HL-60/S4 (cell line): Measurements from ENCODE around the gene BBLN.

ENCODE experiments used
- in situ Hi-C: fragments of 300-500 bp; cut with MboI; formaldehyde crosslinking; loops from 2 replicates; pipeline ENCODE4 v1.14.3; 2022; ENCODE audit warnings: low sequenced_read_pairs

BBLN gene

DNA sequence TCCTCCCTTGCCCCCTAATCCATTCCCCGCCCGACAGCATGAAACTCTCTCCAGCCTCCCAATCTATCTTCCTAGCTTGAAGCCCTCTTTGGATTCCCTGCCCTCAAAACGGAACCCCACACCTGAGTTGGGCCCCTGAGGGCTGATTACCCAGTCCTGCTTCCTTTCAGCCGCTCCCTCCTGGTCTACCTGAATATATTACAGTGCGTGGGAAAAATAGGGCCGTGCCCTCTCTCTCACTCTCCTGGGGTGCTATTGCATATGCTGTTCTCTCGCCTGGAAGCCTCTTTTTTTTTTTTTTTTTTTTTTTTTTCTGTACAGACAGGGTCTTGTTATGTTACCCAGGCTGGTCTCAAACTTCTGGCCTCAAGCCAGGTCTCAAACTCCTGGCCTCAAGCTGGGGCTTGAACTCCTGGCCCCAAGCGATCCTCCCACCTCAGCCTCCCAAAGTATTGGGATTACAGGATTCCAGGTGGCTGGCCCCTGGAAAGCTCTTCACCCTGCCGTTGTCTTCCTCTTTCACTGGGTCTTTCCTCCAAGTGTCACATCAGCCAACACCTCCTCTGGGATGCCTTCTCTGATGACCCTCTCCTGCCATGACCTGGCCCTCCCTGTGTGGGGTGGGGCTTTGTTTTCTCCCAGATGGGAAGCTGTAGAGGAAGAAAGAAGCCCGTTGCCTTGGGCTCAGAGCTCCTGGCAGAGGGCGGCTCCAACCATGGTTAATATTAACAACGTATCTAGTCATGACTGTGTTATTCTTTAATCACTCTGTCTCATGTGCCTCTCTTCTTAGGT, 51.3 kb downstream of the BBLN start:
- in situ Hi-C loops, result no loop called here

DNA sequence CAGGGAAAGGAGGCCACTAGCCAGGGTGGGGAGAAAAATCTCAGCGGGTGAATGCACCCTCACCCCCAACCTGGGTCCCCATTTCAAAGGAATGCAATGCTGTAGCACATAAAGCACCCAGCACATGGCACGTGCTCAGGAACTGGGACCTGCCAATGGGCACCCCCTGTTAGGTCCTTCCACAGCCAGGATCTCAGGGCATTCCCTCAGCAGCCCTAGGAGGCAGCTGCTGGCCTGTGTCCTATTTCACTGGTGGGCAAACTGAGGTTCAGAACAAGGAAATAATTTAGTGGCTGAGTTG, 51.9 kb downstream of the BBLN start:
- in situ Hi-C loops, result no loop called here
